K562 (cell line): ENCODE results near the gene LRRC15. TPM values are rescaled to one million over a fixed set of nuclear protein-coding genes. Genes with fewer than 3 reads are reported as not detected.

Experiments used
- ADNP ChIP-seq: fragments of 200-800 bp; sonication (Bioruptor generic); IDR thresholded peaks from 2 replicates; pipeline ENCODE4 v1.6.1; 2016; ENCODE audit warnings: missing genetic modification characterization, missing compliant biosample characterization
- BDP1 ChIP-seq: IDR thresholded peaks from 3 replicates; pipeline ENCODE4 v1.6.1; 2011; ENCODE audit not compliant: insufficient read length, insufficient read depth
- CREBBP ChIP-seq: IDR thresholded peaks from one replicate; pipeline ENCODE4 v1.6.1; 2012; ENCODE audit warnings: low read depth, mild to moderate bottlenecking, control low read depth, inconsistent platforms, low read length
- ERF ChIP-seq: fragments of 450-650 bp; formaldehyde crosslinking; IDR thresholded peaks from 2 replicates; pipeline ENCODE4 v1.4.0; 2020; ENCODE audit warnings: mild to moderate bottlenecking, mixed read lengths
- MCM7 ChIP-seq, 2 experiments: fragments of 450-650 bp; IDR thresholded peaks; 2 replicates each; pipeline ENCODE4 v1.6.1; 2016 to 2018
- TAF15 ChIP-seq: fragments of 200-400 bp; formaldehyde crosslinking; IDR thresholded peaks from 2 replicates; pipeline ENCODE4 v1.6.1; 2017; ENCODE audit warnings: mild to moderate bottlenecking, low read depth, low read length, moderate library complexity
- ZFP30 ChIP-seq: fragments of 250-450 bp; sonication (Bioruptor Pico); IDR thresholded peaks from 2 replicates; pipeline ENCODE4 v1.8.0; 2022; ENCODE audit warnings: moderate library complexity, mild to moderate bottlenecking, inconsistent platforms, borderline replicate concordance
- polyA plus RNA-seq, 8 experiments: library from polyadenylated mRNA; depleted of rRNA in 4 of 8; stranded (reverse) in 5 of 8; unstranded in 3 of 8; fragments of >200 nt; fragmentation: Nextera tagmentation in 2 of 8; fragmentation: Illumina TruSeq in 1 of 8; extraction: Ambion mirVana in 2 of 8; extraction: Trizol in 1 of 8; gene quantifications; 2 replicates each; pipeline versions ENCODE4 v1.2.1 to v1.2.3, GENCODE V29; 2011 to 2014; ENCODE audit warnings: inconsistent platforms in 1 of 8, missing spikeins in 1 of 8
- total RNA-seq, 7 experiments: library from RNA; depleted of rRNA in 6 of 7; stranded (reverse); fragments of >200 nt in 6 of 7; fragmentation: Illumina TruSeq in 2 of 7; extraction: Trizol in 2 of 7; gene quantifications; 2 replicates each; pipeline versions ENCODE4 v1.2.1 to v1.2.3, GENCODE V29; 2011 to 2021; ENCODE audit warnings: low replicate concordance in 1 of 7
- TF ChIP-seq, protein P1 (sequence below): sonication (generic); formaldehyde crosslinking; IDR thresholded peaks from 2 replicates; pipeline ENCODE4 v1.8.1; 2023; ENCODE audit warnings: missing genetic modification reagents, mild to moderate bottlenecking, borderline replicate concordance
- TF ChIP-seq, protein P2 (sequence below): fragments of 250-450 bp; sonication (Bioruptor Pico); IDR thresholded peaks from 2 replicates; pipeline ENCODE4 v1.8.0; 2022; ENCODE audit warnings: moderate library complexity, mild to moderate bottlenecking, inconsistent platforms
- TF ChIP-seq, protein P3 (sequence below): fragments of 250-450 bp; sonication (Bioruptor Pico); IDR thresholded peaks from 2 replicates; pipeline ENCODE4 v1.8.0; 2022; ENCODE audit warnings: moderate library complexity, mild to moderate bottlenecking, inconsistent platforms
- TF ChIP-seq, protein P4 (sequence below): fragments of 450-650 bp; formaldehyde crosslinking; IDR thresholded peaks from 2 replicates; pipeline ENCODE4 v1.4.0; 2022; ENCODE audit warnings: missing genetic modification characterization
- TF ChIP-seq, protein P5 (sequence below): fragments of 450-650 bp; formaldehyde crosslinking; IDR thresholded peaks from 2 replicates; pipeline ENCODE4 v1.4.0; 2022; ENCODE audit warnings: missing genetic modification characterization
- TF ChIP-seq, protein P6 (sequence below): fragments of 450-650 bp; formaldehyde crosslinking; IDR thresholded peaks from 2 replicates; pipeline ENCODE4 v1.4.0; 2020; ENCODE audit warnings: mild to moderate bottlenecking
- TF ChIP-seq, protein P7 (sequence below): sonication (generic); formaldehyde crosslinking; IDR thresholded peaks from 2 replicates; pipeline ENCODE4 v1.8.0; 2022; ENCODE audit warnings: mild to moderate bottlenecking, missing genetic modification reagents

Gene LRRC15
- total and polyA plus RNA-seq, 9 of the 15 experiments (the other 6 are each of a cell fraction or from before 2014, with no cell fraction given), result not detected

DNA sequence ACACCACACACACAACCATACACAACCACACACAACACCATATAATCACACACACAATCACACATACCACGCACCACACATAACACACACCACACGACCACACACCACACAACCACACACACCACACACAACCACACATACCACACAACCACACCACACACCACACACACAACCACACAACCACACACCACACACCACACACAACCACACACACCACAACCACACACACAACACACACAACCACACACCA lies 42.6 kb downstream of the LRRC15 start (continued):
- TF ChIP-seq, protein P1, sequence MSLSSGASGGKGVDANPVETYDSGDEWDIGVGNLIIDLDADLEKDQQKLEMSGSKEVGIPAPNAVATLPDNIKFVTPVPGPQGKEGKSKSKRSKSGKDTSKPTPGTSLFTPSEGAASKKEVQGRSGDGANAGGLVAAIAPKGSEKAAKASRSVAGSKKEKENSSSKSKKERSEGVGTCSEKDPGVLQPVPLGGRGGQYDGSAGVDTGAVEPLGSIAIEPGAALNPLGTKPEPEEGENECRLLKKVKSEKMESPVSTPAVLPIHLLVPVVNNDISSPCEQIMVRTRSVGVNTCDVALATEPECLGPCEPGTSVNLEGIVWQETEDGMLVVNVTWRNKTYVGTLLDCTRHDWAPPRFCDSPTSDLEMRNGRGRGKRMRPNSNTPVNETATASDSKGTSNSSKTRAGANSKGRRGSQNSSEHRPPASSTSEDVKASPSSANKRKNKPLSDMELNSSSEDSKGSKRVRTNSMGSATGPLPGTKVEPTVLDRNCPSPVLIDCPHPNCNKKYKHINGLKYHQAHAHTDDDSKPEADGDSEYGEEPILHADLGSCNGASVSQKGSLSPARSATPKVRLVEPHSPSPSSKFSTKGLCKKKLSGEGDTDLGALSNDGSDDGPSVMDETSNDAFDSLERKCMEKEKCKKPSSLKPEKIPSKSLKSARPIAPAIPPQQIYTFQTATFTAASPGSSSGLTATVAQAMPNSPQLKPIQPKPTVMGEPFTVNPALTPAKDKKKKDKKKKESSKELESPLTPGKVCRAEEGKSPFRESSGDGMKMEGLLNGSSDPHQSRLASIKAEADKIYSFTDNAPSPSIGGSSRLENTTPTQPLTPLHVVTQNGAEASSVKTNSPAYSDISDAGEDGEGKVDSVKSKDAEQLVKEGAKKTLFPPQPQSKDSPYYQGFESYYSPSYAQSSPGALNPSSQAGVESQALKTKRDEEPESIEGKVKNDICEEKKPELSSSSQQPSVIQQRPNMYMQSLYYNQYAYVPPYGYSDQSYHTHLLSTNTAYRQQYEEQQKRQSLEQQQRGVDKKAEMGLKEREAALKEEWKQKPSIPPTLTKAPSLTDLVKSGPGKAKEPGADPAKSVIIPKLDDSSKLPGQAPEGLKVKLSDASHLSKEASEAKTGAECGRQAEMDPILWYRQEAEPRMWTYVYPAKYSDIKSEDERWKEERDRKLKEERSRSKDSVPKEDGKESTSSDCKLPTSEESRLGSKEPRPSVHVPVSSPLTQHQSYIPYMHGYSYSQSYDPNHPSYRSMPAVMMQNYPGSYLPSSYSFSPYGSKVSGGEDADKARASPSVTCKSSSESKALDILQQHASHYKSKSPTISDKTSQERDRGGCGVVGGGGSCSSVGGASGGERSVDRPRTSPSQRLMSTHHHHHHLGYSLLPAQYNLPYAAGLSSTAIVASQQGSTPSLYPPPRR (CRISPR knock-in tag), result peak; percentile 18; the same call in 1 of the 2 replicates
- TF ChIP-seq, protein P2, sequence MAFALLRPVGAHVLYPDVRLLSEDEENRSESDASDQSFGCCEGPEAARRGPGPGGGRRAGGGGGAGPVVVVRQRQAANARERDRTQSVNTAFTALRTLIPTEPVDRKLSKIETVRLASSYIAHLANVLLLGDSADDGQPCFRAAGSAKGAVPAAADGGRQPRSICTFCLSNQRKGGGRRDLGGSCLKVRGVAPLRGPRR (CRISPR knock-in tag), result no peak
- TF ChIP-seq BDP1, result no peak
- peak; percentile 97 for TF ChIP-seq ADNP (tag)
- TF ChIP-seq ERF, result no peak
- TF ChIP-seq, protein P3, sequence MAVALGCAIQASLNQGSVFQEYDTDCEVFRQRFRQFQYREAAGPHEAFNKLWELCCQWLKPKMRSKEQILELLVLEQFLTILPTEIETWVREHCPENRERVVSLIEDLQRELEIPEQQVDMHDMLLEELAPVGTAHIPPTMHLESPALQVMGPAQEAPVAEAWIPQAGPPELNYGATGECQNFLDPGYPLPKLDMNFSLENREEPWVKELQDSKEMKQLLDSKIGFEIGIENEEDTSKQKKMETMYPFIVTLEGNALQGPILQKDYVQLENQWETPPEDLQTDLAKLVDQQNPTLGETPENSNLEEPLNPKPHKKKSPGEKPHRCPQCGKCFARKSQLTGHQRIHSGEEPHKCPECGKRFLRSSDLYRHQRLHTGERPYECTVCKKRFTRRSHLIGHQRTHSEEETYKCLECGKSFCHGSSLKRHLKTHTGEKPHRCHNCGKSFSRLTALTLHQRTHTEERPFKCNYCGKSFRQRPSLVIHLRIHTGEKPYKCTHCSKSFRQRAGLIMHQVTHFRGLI (CRISPR knock-in tag), result no peak
- 0 out of 2 replicates have a peak, but pooled peaks have one; percentile 15 for TF ChIP-seq TAF15
- peak; percentile 18 for TF ChIP-seq CREBBP
- TF ChIP-seq, protein P4, sequence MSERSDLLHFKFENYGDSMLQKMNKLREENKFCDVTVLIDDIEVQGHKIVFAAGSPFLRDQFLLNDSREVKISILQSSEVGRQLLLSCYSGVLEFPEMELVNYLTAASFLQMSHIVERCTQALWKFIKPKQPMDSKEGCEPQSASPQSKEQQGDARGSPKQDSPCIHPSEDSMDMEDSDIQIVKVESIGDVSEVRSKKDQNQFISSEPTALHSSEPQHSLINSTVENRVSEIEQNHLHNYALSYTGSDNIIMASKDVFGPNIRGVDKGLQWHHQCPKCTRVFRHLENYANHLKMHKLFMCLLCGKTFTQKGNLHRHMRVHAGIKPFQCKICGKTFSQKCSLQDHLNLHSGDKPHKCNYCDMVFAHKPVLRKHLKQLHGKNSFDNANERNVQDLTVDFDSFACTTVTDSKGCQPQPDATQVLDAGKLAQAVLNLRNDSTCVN (CRISPR knock-in tag), result no peak
- no peak for TF ChIP-seq MCM7 (IDR thresholded peaks at IDR 0.05)
- TF ChIP-seq ZFP30 (CRISPR knock-in tag), result no peak
- TF ChIP-seq, protein P5, sequence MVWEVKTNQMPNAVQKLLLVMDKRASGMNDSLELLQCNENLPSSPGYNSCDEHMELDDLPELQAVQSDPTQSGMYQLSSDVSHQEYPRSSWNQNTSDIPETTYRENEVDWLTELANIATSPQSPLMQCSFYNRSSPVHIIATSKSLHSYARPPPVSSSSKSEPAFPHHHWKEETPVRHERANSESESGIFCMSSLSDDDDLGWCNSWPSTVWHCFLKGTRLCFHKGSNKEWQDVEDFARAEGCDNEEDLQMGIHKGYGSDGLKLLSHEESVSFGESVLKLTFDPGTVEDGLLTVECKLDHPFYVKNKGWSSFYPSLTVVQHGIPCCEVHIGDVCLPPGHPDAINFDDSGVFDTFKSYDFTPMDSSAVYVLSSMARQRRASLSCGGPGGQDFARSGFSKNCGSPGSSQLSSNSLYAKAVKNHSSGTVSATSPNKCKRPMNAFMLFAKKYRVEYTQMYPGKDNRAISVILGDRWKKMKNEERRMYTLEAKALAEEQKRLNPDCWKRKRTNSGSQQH (CRISPR knock-in tag), result no peak
- TF ChIP-seq, protein P6, sequence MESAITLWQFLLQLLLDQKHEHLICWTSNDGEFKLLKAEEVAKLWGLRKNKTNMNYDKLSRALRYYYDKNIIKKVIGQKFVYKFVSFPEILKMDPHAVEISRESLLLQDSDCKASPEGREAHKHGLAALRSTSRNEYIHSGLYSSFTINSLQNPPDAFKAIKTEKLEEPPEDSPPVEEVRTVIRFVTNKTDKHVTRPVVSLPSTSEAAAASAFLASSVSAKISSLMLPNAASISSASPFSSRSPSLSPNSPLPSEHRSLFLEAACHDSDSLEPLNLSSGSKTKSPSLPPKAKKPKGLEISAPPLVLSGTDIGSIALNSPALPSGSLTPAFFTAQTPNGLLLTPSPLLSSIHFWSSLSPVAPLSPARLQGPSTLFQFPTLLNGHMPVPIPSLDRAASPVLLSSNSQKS (CRISPR knock-in tag), result no peak
- TF ChIP-seq, protein P7, sequence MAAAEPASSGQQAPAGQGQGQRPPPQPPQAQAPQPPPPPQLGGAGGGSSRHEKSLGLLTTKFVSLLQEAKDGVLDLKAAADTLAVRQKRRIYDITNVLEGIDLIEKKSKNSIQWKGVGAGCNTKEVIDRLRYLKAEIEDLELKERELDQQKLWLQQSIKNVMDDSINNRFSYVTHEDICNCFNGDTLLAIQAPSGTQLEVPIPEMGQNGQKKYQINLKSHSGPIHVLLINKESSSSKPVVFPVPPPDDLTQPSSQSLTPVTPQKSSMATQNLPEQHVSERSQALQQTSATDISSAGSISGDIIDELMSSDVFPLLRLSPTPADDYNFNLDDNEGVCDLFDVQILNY, result 0 out of 2 replicates have a peak, but pooled peaks have one; percentile 20
